DMS114 treated with DMSO at 0.1 percent for 48 hours (cell line): ENCODE results near the gene LPAR1.

Experiments used
- DNase-seq: peaks from one replicate; lab custom pipeline; 2025; ENCODE audit not compliant: unreplicated experiment; lab: John Stamatoyannopoulos, UW

LPAR1 gene

GRCh38 chr9:110923601-110924000, 114.7 kb downstream of the LPAR1 start:
- no peak for DNase-seq

DNA sequence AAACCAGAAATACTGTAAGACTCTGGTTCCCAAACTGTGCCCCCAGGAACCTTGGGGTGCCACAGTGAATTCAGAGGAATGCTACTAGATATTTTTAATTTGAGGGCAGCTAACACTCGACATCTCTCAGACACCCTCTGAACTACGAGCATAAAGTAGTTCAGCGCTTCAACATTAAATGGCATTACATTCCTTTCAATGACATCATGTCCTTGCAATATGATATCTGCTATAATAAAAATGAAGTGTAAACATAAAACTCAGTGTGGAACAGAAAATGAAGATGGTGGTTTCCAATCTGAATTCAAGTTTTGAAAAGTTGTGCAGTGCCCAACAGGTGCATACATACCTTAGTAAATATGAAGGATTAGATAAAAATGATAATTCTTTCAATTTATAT, 116.1 kb downstream of the LPAR1 start:
- DNase-seq: no peak

- DNase-seq: no peak
Observed at GRCh38 chr9:110921705-110922104, 116.6 kb downstream of the LPAR1 start.

DNA sequence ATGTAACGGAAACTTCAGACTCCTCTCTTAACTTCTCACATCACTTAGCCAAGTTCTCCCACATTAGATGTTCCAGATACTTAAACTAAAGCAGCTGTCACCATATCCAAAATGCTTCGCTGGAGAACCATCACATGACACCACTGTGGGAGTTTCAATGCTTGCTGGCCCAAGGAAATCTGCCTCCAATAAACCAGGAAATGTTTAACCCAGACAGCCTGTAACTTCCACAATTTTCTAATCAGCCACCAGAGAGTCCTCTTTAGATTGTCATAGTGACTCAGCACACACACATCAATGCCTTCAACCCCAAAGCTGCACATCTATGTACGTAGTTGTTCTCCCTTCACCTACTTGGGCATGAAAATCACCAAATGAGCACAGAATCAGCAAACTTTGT, 118.7 kb downstream of the LPAR1 start:
- DNase-seq: no peak

GRCh38 chr9:110919050-110919435, 119.2 kb downstream of the LPAR1 start:
- no peak for DNase-seq

DNA sequence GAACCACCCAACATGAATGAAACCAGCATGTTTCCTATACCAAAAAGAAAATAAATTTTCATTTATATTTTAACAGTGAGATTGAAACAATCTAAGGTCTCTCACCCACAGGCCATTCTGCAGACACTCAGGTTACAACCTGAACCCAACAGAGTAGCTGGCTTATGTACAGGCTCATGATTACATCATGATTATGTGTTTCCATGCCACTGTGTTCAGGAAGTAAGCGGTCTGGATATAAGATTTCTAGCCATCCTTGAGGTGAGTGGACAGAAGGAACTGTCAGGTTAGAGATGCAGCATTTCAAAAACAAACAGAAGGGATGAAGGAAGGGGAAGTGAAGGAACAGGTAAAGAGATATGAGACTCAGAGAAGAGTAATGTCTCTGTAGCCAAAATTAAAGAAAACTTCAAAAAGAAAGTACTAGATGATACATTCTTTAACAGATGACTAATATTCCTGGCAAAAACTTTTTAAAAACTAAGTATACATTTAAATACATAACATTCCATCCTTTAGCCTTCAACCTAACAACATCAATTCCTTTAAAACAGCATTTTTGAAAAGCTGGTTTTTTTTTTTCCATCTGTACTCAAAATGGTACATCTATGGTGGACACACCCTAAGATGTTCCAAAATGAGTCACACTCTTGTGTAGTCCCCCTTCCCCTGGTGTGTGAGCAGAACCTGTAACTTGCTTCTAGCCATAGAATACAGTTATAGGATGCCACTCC, 119.8 kb downstream of the LPAR1 start:
- DNase-seq: no peak

- DNase-seq: no peak
Observed at GRCh38 chr9:110916403-110916802, 121.9 kb downstream of the LPAR1 start.

GRCh38 chr9:110912419-110913291, 125.6 kb downstream of the LPAR1 start:
- DNase-seq: no peak

GRCh38 chr9:110911659-110912418, 126.4 kb downstream of the LPAR1 start:
- no peak for DNase-seq

GRCh38 chr9:110908894-110909293, 129.4 kb downstream of the LPAR1 start:
- DNase-seq: no peak

- no peak for DNase-seq
Observed at GRCh38 chr9:110900917-110901316, 137.4 kb downstream of the LPAR1 start.

- DNase-seq: no peak
Observed at GRCh38 chr9:110900456-110900855, 137.8 kb downstream of the LPAR1 start.

DNA sequence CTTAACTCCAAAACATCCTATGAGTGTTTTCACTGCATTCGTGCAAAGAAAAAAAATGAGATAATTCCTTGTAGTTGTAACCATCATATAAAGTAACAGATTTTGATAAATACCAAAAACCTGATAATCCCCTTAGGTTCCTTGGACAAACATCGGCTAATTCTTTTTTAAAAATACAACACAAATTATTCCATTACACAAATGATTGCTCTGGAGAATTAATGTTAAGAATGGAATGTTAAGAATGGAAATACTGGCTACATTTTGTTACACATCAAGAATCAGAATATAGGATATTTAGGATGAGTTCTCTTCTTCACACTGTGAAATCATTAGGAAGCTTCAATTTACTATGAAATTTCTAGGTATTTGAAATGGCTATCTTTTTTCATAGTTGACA, 139.4 kb downstream of the LPAR1 start:
- DNase-seq: no peak

- no peak for DNase-seq
Observed at GRCh38 chr9:110898358-110898757, 139.9 kb downstream of the LPAR1 start.

DNA sequence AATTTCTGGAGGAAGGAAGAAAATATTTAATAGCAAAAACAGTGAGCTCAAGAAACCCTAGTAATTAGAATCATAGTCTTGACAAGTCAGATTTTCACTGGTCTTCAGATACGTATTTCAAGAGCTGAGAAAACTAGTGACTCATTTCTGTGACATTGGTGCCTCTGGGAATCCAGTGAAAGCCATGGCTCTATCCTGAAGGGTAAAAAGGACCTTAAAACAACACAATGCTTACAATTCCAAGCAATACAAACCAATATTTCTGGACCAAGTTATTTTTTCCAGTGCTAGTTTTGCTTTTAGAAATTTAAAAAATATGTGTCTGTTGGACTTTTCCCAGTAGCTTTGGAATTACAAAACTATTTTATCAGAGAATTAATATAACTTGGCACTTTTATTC, 140.3 kb downstream of the LPAR1 start:
- DNase-seq: no peak

- no peak for DNase-seq
Observed at GRCh38 chr9:110895147-110895905, 142.9 kb downstream of the LPAR1 start.

GRCh38 chr9:110894731-110895130, 143.5 kb downstream of the LPAR1 start:
- no peak for DNase-seq

DNA sequence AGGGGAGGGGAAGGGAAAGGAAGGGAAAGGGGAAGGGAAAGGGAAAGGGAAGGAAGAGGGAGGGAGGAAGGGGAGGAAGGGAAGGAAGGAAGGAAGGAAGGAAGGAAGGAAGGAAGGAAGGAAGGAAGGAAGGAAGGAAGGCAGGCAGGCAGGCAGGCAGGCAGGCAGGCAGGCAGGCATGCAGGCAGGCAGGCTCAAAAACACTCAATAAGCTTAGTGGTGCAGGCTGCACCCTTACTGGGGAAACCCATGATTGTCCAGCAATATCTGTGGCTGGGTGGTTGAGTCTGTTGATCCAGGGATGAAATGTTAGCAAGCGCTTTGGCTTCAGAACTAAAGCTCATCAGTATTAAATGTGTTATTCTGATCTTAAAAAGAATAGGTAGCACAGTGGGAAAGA, 145.6 kb downstream of the LPAR1 start:
- DNase-seq: no peak

- no peak for DNase-seq
Observed at GRCh38 chr9:110891760-110892159, 146.5 kb downstream of the LPAR1 start.

DNA sequence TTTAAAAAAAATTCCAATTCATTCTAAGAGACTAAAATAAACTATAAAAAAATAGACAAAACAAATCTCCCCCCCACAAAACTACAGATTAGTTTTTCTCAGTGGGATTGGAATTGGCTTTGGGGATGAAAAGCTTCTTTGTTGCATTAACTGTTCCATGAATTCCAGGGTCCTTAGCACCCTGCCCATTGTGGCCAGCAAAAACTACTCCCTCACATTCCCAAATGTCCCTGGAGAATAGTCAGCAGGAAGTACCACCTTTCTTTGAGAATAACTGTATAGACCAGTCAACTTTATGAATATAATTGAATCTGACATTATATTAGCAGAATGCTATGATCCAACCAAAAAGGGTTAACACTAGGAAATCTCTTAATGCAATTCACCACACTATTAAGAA, 147.9 kb downstream of the LPAR1 start:
- DNase-seq: no peak

DNA sequence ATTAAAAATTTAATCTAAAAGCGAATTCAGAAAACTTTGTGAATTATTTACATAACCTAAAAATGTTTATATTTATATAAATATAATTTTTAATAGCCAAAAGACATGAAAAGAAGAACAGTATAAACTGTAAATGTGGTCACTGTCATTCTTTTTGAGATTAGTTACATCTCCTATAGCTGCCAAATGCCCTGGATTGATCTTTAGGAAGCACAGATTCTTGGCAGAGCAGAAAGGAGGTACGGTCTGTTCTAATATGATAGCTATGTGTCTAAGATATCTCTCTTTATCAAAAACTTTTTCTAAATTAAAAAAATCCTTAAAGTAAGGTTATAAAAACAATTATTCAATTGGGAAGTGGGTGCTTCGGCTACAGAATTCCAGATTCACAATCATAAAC, 151.0 kb downstream of the LPAR1 start:
- no peak for DNase-seq
